GM21723 (cell line): ENCODE data around the gene CLCF1.

Source experiments
- ATAC-seq: cut with Tn5 transposase; IDR thresholded peaks from one replicate; pipeline ENCODE4 v1.9.1; 2021; ENCODE audit warnings: mild to moderate bottlenecking, moderate library complexity; ENCODE audit not compliant: unreplicated experiment

The CLCF1 gene

GRCh38 chr11:67364169-67364568 is 9.2 kb downstream of the CLCF1 start:
- no peak for ATAC-seq

GRCh38 chr11:67357831-67358670 is 15.3 kb downstream of the CLCF1 start:
- ATAC-seq = no peak

GRCh38 chr11:67356864-67357561 is 16.4 kb downstream of the CLCF1 start:
- no peak for ATAC-seq

GRCh38 chr11:67356387-67356863 is 17.0 kb downstream of the CLCF1 start:
- ATAC-seq = no peak

- no peak for ATAC-seq
Measured at GRCh38 chr11:67355794-67356386, 17.5 kb downstream of the CLCF1 start.

- ATAC-seq = no peak
Measured at GRCh38 chr11:67355023-67355793, 18.2 kb downstream of the CLCF1 start.

GRCh38 chr11:67354075-67355022 is 19.0 kb downstream of the CLCF1 start:
- no peak for ATAC-seq

GRCh38 chr11:67353317-67354074 is 19.9 kb downstream of the CLCF1 start, which contains the start of gene POLD4:
Gene POLD4 (minus strand): TSS chr11:67353546. CDS start chr11:67353399, 147 bp downstream.
- peak; percentile 63 for ATAC-seq

GRCh38 chr11:67352546-67353316 is 20.7 kb downstream of the CLCF1 start:
- peak; percentile 9 for ATAC-seq

GRCh38 chr11:67351275-67352005 is 22.0 kb downstream of the CLCF1 start:
- ATAC-seq = no peak

- ATAC-seq = no peak
Measured at GRCh38 chr11:67349928-67350465, 23.4 kb downstream of the CLCF1 start.

GRCh38 chr11:67349457-67349856 is 23.9 kb downstream of the CLCF1 start:
- no peak for ATAC-seq

- ATAC-seq = no peak
Measured at GRCh38 chr11:67349036-67349435, 24.4 kb downstream of the CLCF1 start.

- no peak for ATAC-seq
Measured at GRCh38 chr11:67347964-67348749, 25.2 kb downstream of the CLCF1 start.

- ATAC-seq = no peak
Measured at GRCh38 chr11:67345920-67346819, 27.2 kb downstream of the CLCF1 start.
